Measurements from ENCODE around the gene MYO9A.

GRCh38 chr15:72127724-72128322, 9.9 kb upstream of the MYO9A start:
- TF ChIP-seq CTCF (conservative IDR thresholded peaks at IDR 0.05; ENCODE audit: low read depth, low read length) (no peak), EZH2 (IDR thresholded peaks at IDR 0.05; ENCODE audit: borderline replicate concordance, low read depth, low read length, poor library complexity, severe bottlenecking) (no peak)
